ENCODE data around the gene GAGE1. TPM values are rescaled to one million over a fixed set of nuclear protein-coding genes. Genes with fewer than 3 reads are reported as not detected.

The GAGE1 gene, protein sequence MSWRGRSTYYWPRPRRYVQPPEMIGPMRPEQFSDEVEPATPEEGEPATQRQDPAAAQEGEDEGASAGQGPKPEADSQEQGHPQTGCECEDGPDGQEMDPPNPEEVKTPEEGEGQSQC
- total RNA-seq = not detected in 2 replicates

DNA sequence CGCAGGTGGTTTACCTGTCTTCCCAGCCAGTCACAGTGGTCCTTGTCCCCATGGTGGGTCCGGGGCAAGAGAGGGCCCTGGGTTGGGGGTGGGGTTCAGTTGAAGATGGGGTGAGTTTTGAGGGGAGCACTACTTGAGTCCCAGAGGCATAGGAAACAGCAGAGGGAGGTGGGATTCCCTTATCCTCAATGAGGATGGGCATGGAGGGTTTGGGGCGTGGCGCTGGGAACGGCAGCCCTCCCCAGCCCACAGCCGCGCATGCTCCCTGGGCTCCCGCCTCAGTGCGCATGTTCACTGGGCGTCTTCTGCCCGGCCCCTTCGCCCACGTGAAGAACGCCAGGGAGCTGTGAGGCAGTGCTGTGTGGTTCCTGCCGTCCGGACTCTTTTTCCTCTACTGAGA lies at the start of gene GAGE1:
Gene GAGE1 (plus strand): TSS at position 301 of the 400 bp plus-strand sequence. CDS start 1,155 bp downstream, outside the sequence.

DNA sequence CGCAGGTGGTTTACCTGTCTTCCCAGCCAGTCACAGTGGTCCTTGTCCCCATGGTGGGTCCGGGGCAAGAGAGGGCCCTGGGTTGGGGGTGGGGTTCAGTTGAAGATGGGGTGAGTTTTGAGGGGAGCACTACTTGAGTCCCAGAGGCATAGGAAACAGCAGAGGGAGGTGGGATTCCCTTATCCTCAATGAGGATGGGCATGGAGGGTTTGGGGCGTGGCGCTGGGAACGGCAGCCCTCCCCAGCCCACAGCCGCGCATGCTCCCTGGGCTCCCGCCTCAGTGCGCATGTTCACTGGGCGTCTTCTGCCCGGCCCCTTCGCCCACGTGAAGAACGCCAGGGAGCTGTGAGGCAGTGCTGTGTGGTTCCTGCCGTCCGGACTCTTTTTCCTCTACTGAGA lies 47.8 kb upstream of the GAGE1 start, which contains the start of gene GAGE12E:
Gene GAGE12E (plus strand): TSS at position 301 of the 400 bp plus-strand sequence. CDS start 1,155 bp downstream, outside the sequence.

GRCh38 chrX:49560542-49560941 lies 38.3 kb upstream of the GAGE1 start, which contains the start of gene GAGE12F:
Gene GAGE12F, plus strand, starts transcription at chrX:49560842. Its CDS starts 1,155 bp downstream, at chrX:49561997.

GRCh38 chrX:49570100-49570499 lies 28.7 kb upstream of the GAGE1 start, which contains the start of gene GAGE12G:
Gene GAGE12G, plus strand, starts transcription at chrX:49570400. Its CDS starts 1,155 bp downstream, at chrX:49571555.

DNA sequence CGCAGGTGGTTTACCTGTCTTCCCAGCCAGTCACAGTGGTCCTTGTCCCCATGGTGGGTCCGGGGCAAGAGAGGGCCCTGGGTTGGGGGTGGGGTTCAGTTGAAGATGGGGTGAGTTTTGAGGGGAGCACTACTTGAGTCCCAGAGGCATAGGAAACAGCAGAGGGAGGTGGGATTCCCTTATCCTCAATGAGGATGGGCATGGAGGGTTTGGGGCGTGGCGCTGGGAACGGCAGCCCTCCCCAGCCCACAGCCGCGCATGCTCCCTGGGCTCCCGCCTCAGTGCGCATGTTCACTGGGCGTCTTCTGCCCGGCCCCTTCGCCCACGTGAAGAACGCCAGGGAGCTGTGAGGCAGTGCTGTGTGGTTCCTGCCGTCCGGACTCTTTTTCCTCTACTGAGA lies 19.2 kb upstream of the GAGE1 start, which contains the start of gene GAGE12H:
Gene GAGE12H (plus strand): TSS at position 301 of the 400 bp plus-strand sequence. CDS start 1,155 bp downstream, outside the sequence.

GRCh38 chrX:49589196-49589595 lies 9.6 kb upstream of the GAGE1 start, which contains the start of gene GAGE2A:
Gene GAGE2A, plus strand, starts transcription at chrX:49589496. Its CDS starts 1,155 bp downstream, at chrX:49590651.

Other genes starting within 250 kb of the GAGE1 start
- gene GAGE12C, start 66.8 kb upstream of the GAGE1 start, total RNA-seq = not detected in 2 replicates
- gene GAGE12D, start 57.3 kb upstream of the GAGE1 start, total RNA-seq = not detected in 2 replicates
- not detected in 2 replicates for gene GAGE12E, start 47.7 kb upstream of the GAGE1 start, total RNA-seq
- gene GAGE12F, start 38.2 kb upstream of the GAGE1 start, total RNA-seq = not detected in 2 replicates
- gene GAGE12G, start 28.6 kb upstream of the GAGE1 start, total RNA-seq = not detected in 2 replicates
- gene GAGE12H, start 19.1 kb upstream of the GAGE1 start, total RNA-seq = not detected in 2 replicates
- not detected in 2 replicates for gene GAGE2A, start 9.5 kb upstream of the GAGE1 start, total RNA-seq
- not detected in 2 replicates for gene PAGE1, start 97.0 kb downstream of the GAGE1 start, total RNA-seq
- not detected in 2 replicates for gene PAGE4, start 230.3 kb downstream of the GAGE1 start, total RNA-seq